NB4 (cell line): ENCODE measurements around the gene MPRIP.

Experiments
- POLR2A ChIP-seq: IDR thresholded peaks from 2 replicates; pipeline ENCODE4 v1.6.1; 2011; ENCODE audit warnings: mild to moderate bottlenecking; ENCODE audit not compliant: insufficient read length; ENCODE audit errors: extremely low read depth
- TF ChIP-seq, protein P1 (sequence below): IDR thresholded peaks from one replicate; pipeline ENCODE4 v1.5.1; 2012; ENCODE audit warnings: low read depth, low read length

DNA sequence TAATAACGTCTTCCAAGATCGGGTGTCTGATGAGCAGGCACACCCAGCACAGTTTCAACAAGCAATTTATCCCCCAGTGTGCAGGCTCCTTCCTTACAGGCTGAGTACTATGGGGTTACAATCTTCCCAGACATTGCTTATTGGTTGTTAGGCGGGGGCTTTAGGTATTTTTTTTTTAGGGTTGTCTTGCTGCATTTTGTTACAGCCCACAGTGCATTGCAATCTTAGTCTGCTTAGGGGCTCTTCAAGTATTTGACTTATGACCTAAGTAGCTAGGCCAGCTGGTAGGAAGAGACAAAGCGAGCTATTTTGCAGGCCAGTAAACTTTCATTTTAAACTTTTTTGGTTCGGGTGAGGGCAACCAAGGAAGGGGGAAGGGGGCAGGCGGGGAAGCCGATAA, 158.1 kb downstream of the MPRIP start:
- TF ChIP-seq POLR2A = no peak
- TF ChIP-seq, protein P1, sequence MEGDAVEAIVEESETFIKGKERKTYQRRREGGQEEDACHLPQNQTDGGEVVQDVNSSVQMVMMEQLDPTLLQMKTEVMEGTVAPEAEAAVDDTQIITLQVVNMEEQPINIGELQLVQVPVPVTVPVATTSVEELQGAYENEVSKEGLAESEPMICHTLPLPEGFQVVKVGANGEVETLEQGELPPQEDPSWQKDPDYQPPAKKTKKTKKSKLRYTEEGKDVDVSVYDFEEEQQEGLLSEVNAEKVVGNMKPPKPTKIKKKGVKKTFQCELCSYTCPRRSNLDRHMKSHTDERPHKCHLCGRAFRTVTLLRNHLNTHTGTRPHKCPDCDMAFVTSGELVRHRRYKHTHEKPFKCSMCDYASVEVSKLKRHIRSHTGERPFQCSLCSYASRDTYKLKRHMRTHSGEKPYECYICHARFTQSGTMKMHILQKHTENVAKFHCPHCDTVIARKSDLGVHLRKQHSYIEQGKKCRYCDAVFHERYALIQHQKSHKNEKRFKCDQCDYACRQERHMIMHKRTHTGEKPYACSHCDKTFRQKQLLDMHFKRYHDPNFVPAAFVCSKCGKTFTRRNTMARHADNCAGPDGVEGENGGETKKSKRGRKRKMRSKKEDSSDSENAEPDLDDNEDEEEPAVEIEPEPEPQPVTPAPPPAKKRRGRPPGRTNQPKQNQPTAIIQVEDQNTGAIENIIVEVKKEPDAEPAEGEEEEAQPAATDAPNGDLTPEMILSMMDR = no peak
